Activated CD4-positive, alpha-beta T cell treated with anti-CD3 and anti-CD28 coated beads, Interleukin-2, Interleukin-4, amounts not matched to agents 100 ng/mL and 50 ng/mL, durations not matched to agents 16 hours and 8 hours (primary cell): ENCODE data around the gene CLEC18A.
"Not testable (repeated sequence)": the region's sequence is repeated elsewhere in the genome, so short reads cannot be mapped to it uniquely, and the experiment has no call there.

Source experiments
- DNase-seq: peaks from one replicate; pipeline ENCODE4 v3.0.0-alpha.2; 2020; ENCODE audit warnings: low spot score

CLEC18A gene

DNA sequence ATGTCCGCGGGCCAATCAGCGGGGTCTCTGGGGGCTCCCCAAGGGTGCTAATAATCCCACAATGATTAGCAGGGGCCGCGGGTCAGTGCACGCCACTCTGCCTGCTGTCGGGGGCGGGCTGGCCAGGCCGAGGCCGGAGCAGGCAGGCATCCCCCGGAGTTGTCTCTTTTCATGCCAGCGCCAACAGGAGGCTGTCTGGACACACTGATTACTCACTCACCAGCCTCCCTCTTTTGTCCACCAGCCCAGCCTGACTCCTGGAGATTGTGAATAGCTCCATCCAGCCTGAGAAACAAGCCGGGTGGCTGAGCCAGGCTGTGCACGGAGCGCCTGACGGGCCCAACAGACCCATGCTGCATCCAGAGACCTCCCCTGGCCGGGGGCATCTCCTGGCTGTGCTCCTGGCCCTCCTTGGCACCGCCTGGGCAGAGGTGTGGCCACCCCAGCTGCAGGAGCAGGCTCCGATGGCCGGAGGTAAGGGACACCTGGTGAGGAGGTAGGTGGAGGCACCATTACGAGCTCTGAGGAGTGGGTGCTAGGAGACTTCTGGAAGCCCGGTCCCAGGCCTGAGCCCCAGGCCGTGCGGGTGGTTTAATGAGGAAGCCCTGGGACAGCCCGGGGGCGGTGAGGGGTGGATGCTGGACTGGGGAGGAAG, at the start of gene CLEC18A:
Gene CLEC18A, plus strand, starts transcription at position 318 of the 655 bp plus-strand sequence. Its CDS starts 33 bp downstream, at position 351.
- DNase-seq, result not testable (repeated sequence)

- no peak for DNase-seq
Observed at GRCh38 chr16:69903865-69904415, 47.2 kb upstream of the CLEC18A start.

DNA sequence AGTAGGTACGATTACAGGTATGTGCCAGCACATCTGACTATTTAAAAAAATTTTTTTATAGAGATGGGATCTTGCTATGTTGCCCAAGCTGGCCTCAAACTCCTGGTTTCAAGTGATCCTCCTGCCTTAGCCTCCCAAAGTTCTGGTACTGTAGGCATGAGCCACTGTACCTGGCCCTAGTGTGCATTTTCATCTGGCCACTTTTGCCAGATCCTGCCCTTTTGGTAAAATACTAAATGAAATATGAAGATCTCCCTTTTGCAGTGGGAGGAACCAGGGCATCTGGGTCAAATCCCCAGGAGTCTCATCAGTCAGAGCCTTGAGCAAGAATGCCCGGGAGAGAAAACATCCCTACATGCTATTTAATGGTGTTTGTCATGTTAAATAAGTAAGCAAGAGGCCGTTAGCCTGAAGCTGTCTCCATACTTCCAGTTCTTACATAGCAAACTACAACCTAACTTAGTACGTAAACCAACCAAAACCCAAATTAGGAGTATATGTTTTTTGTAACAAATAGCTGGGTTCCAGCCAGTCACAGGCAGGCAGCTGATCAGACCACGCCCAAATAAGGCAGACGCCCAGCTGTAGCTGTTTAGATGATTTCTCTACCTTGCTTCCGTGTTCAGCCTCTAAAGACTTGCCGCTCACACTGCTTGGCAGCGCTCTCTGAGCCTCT, 46.5 kb upstream of the CLEC18A start:
- no peak for DNase-seq

GRCh38 chr16:69905171-69905555, 46.0 kb upstream of the CLEC18A start:
- no peak for DNase-seq

GRCh38 chr16:69906838-69907401, 44.2 kb upstream of the CLEC18A start:
- no peak for DNase-seq

GRCh38 chr16:69909043-69909442, 42.1 kb upstream of the CLEC18A start:
- no peak for DNase-seq

- DNase-seq, result no peak
Observed at GRCh38 chr16:69909760-69910159, 41.4 kb upstream of the CLEC18A start.

- DNase-seq, result no peak
Observed at GRCh38 chr16:69910964-69911363, 40.2 kb upstream of the CLEC18A start.

GRCh38 chr16:69916462-69916861, 34.7 kb upstream of the CLEC18A start:
- no peak for DNase-seq

DNA sequence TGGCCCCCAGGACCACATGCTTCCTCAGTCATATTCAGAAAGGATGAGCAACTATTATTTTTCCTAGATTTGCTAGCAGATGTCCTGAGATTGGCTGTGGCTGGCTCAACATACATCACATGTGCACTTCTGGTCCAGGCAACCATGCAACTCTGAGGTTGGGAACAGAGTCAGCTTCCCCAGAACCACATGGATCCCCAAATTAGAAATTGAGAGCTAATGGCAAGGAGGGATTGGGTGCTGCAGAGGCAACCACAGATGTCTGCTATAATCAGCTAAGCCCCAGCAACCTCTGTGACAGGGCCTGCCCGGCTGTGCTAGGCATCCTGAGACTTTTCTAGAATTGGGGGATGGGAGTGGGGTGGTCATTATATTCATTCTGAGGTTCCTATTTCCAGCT, 33.8 kb upstream of the CLEC18A start:
- no peak for DNase-seq

DNA sequence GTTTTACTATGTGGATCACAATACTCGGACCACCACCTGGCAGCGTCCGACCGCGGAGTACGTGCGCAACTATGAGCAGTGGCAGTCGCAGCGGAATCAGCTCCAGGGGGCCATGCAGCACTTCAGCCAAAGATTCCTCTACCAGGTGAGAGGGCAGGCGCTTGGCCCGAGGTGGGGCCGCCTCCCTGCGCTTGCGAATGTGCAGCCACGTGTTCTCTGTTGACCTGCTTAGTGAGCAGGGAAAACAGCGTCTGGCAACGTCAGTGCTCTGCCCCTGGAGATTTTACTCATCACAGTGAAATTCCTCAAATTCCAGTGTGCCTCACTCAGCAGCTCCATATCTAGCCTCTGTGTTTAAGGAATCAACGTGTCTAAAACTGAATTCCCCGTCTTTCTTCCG, 33.4 kb upstream of the CLEC18A start:
- DNase-seq, result no peak

GRCh38 chr16:69918241-69918640, 32.9 kb upstream of the CLEC18A start:
- DNase-seq, result no peak

GRCh38 chr16:69921127-69921526, 30.0 kb upstream of the CLEC18A start:
- DNase-seq, result no peak

DNA sequence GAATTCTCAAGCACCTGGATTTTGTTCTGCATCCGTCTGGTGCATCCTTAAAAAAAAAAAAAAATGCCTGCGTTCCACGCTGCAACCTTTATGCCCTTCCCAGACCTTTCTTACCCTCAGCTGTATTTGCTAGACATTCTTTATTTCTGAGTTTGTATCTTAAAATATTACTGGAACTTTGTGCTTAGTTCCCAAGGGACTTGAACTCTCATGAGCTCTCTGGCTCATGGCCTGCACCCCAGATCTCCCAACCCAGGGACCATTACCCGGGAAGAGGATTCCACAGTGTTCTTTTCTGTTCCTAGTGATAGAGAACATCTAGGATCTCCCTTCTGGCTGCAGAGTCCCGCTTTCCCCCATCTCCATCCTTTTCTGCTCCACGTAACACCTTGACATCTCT, 28.9 kb upstream of the CLEC18A start:
- DNase-seq, result no peak

DNA sequence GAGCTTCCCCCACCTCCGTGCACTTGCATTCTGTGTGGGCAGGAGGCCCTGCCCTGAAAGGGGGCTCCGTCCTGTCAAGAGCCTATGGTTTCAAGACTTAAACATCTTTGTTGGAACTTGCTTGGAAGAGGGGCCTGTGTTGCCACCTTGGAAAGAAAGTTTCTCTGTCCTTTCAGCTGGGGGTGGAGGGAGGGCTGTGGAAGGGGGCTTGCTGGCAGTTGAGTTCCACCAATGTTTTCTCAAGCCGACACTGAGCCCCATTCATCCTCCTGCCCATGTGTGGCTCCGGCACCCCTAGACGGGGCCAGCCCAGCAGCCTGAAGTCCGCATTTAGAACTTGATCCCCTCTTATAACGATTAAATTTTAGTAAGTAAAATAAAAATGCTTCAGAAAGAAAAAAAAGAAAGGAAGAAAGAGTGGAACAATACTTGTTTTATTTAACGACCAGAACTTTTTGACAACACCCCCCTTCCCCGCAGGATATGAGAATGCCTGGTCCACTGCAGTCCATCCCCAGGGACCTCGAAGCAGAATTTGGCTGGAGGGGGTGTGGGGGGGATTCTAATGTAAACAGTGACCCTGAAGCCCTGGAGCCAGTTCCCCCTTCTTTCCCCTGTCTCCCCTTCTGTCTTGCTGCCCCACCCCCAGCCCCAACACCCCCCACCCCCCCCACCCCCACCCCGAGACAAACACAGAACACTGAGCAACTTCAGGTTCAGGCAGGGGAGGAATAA, 26.9 kb upstream of the CLEC18A start:
- no peak for DNase-seq

DNA sequence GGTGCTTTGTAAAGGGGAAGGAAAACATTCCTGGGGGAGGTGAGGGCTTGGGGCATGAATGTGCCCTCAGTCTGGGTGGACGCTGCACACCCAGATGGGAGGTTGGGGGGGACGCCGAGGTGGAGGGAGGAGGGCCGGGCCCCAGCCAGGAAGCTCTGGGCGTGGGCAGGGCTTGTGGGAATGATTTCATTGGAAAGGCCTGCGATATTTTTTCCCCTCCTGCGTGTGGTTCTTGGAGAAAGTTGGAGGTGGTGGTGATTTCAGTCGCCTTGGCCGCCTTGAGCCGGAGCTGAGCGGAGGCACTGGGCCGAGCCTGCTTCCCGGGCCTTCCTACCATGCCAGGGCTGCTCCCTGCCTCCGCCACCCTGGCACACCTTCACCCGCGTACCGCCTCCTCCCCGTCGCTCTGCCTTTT, 26.4 kb upstream of the CLEC18A start:
- no peak for DNase-seq

GRCh38 chr16:69925311-69925710, 25.8 kb upstream of the CLEC18A start:
- no peak for DNase-seq

GRCh38 chr16:69926241-69926640, 24.9 kb upstream of the CLEC18A start:
- DNase-seq, result no peak

DNA sequence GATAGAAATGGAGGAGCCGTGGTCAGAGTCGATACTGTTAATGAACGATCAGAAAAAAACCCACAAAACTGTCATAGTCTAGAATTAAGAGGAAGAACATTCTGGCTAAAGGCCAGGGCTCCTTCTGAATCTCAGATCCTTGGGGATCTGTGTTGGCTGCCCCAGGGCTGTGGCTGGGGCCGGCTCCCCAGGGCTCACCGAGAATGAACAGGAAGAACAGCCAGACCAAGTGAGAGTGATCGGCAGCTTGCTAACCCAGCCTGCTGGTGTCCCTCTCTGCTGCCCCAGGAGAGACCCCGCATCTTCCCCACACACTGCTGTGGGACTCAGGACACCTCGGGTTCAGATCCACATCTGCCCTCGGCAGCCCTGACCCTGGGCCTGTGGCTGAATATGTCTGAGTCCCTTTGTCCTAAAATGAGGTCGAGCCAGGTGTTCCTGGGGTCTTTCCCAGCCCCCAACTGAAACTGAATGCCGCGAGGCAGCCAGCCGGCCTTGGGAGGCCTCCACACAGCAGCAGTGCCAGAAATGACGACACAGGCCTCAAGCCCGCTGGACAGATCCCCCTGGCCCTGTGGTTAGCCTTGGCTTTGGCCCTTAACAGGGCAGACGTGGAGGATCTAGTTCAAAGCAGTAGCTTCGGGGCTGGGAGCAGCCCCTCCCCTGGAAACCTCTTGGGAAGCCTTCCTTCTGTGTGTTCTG, 23.9 kb upstream of the CLEC18A start:
- DNase-seq, result no peak

- no peak for DNase-seq
Observed at GRCh38 chr16:69928856-69929400, 22.2 kb upstream of the CLEC18A start.

- DNase-seq, result no peak
Observed at GRCh38 chr16:69929480-69929879, 21.7 kb upstream of the CLEC18A start.
